ENCODE data around the gene GABRG3.

- TF ChIP-seq CTCF (IDR thresholded peaks at IDR 0.05 in 2 of 3, conservative IDR thresholded peaks at IDR 0.05 in 1 of 3; ENCODE audit: insufficient read depth in 2 of 3, low read depth in 1 of 3, low read length in 3 of 3) (no peak), ILK (tag; IDR thresholded peaks at IDR 0.05; ENCODE audit: borderline replicate concordance, low read depth) (no peak), PREB (CRISPR knock-in tag; IDR thresholded peaks at IDR 0.05) (no peak), NR3C1 (CRISPR knock-in tag; IDR thresholded peaks at IDR 0.05) (no peak), ZNF121 (CRISPR knock-in tag; conservative IDR thresholded peaks at IDR 0.05) (no peak), SMAD2 (IDR thresholded peaks at IDR 0.05; ENCODE audit: low read depth, low read length) (no peak), ZBTB33 (CRISPR knock-in tag; IDR thresholded peaks at IDR 0.05) (no peak), RAD21 (CRISPR knock-in tag; conservative IDR thresholded peaks at IDR 0.05 in 1 of 2, IDR thresholded peaks at IDR 0.05 in 1 of 2) (no peak), REST (IDR thresholded peaks at IDR 0.05; ENCODE audit: borderline replicate concordance) (no peak), REST (CRISPR knock-in tag; IDR thresholded peaks at IDR 0.05; ENCODE audit: low read depth) (no peak), ETS2 (tag; IDR thresholded peaks at IDR 0.05; ENCODE audit: borderline replicate concordance, poor library complexity, severe bottlenecking) (no peak)
Observed at GRCh38 chr15:27361438-27361837, 390.5 kb downstream of the GABRG3 start.

Measured in K562 (cell line).